Stimulated activated CD8-positive, alpha-beta memory T cell treated with anti-CD3 and anti-CD28 coated beads, Interleukin-7, amount 100 ng/mL, for 4 hours (primary cell): Measurements from ENCODE around the gene PANK1.
A peak's percentile ranks its signal among the peaks of the same experiment; 100 is the strongest.
"Not testable (repeated sequence)": the region's sequence is repeated elsewhere in the genome, so short reads cannot be mapped to it uniquely, and the experiment has no call there.

ENCODE experiments used
- DNase-seq, 2 donors: peaks; one replicate each; pipeline ENCODE4 v3.0.0-alpha.2; 2020; ENCODE audit warnings: low read depth in 2 of 2

The PANK1 gene

DNA sequence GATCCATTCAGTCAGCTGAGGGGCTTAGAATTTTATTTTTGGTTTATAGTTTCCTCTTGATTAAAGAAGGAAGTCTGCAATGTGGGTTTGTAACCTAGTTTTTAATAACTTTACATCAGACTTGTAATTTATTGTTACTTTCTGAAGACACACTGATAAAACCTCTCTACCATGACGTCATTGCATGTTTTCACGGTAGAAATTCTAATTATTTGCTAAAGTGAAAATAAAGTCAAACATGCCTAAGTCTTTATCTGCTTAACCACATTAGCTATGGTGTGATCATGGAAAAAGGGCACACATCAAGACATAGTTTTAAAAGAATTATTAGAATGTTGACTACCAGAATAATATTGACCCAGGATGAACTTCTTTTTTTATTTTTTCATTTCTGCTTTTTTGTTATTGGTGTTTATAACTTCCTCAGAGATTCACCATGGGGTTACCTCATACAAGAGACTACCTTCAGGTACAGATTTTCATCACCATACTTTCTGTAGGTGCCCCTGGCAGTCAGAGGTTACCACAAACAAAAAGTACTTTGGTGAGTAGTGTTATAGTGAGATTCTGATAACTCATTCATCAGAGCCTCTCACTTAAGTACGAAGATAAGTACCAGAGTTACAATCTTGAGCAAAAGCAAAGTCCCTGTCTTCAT is 7.0 kb upstream of the PANK1 start:
- no peak for DNase-seq

GRCh38 chr10:89651205-89651915 is 6.3 kb upstream of the PANK1 start:
- DNase-seq: no peak

DNA sequence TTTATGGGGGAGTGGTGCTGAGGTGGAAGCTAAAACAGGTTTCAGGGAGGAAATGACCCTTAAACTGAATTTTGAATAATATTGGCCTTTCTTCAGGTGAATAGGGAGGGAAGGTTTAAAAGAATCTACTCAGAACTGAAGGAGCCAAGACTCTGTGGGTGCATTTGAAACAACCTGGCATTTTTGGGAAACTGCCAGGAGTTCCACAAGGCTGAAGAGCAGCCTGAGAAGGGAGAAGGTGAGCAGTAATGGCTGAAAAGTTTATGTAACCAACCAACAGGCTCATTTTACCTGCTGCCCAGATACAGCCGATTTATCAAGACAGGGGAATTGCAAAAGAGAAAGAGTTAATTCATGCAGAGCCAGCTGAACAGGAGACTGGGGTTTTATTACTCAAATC is 4.0 kb upstream of the PANK1 start:
- no peak for DNase-seq

DNA sequence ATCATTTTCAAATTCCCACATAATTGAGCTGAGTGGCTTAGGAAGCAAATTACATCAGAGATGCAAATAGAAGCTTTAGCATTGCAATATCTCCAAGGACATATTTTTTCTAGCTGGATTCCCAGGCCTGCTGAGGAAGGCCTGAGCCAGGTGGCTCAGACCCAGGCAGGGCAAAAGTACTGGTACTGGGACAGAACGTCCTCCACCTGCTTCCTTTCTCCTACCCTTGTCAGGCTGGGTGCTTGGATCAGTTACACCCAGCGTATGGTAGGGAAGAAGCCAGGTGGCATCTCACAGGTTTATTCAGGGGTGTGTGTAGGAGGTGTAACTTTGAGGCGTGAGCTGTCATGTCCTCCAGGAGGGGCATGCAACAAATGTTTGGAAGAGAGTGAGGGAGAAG is 3.0 kb upstream of the PANK1 start:
- no peak for DNase-seq

GRCh38 chr10:89646889-89647657 is 2.0 kb upstream of the PANK1 start:
- DNase-seq: no peak

DNA sequence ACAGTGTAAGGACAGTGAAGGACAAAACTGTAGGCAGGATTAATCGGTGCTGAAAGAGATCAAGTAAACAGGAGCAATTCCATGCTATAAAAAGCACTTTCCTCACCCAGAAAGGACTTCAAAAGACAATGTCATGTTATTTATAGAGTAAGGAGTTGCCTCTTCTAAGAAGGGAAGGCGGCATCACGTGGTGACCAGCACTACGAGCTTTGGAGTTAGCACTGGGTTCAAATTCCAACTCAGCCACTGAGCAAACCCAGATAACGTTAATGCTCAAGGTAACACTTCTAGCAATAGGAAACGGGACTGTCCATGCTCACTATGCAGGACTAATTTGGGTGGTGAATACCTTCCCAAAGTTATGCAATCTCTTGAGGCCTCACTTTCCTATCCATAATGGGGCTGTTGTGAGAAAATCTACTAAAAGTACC is 715 bp upstream of the PANK1 start:
- DNase-seq: no peak

DNA sequence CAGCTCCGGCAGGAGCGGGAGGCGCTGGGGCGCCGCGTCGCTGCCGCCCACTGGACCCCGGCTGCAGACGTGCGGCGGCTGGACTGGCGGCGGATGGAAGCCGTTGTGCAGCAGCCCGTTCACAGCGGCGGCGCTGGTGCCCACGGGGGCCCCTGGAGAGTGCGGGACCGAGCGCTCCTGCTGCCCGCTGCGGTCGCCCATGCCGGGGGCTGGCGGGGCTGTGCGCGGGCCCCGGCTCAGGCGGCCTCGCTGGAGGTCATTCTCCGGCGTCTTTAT is 413 bp downstream of the PANK1 start:
- DNase-seq: no peak

- peak; percentile 42 to 54 for DNase-seq
These were observed 991 bp downstream of the PANK1 start for GRCh38 chr10:89643812-89644690.

DNA sequence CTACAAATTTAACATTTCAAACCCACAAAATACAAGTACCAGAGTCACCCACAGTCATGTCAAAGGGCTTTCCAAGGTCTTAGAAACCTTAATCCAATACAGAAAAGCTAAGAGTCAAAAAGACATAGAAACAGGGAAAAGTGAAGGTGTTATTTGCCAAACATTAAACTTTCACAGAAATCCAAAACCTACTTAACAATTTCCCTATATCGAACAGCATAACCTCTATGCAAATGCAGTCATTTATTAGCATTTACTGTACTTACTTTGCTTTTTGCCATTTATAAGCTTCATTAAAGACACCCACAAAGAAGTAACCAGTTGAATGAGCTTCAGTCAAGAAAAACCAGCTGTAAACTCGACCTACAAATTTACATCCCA is 1.6 kb downstream of the PANK1 start:
- no peak for DNase-seq

GRCh38 chr10:89642193-89642592 is 2.8 kb downstream of the PANK1 start:
- no peak for DNase-seq

DNA sequence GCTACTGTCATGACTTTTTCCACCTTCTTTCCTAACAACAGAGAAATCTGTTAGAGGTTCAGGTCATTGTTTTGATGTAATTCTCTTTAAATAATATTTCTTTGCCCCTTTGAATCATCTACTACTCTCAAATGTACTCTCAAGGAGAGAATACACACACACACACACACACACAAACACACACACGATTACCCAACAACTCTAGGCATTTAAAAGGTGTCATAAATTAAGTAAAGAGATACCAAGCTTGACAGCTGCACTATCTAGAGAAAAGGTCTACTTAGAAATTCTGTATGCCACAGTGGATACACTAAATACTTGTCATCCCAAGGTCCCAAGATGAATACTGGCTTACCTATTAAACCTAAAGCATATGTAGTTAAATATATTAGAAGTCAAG is 4.8 kb downstream of the PANK1 start:
- no peak for DNase-seq

- DNase-seq: no peak
These were observed 5.7 kb downstream of the PANK1 start for GRCh38 chr10:89639326-89639725.

- no peak for DNase-seq
These were observed 7.9 kb downstream of the PANK1 start for GRCh38 chr10:89637113-89637512.

- no peak for DNase-seq
These were observed 10.4 kb downstream of the PANK1 start for GRCh38 chr10:89634637-89635036.

DNA sequence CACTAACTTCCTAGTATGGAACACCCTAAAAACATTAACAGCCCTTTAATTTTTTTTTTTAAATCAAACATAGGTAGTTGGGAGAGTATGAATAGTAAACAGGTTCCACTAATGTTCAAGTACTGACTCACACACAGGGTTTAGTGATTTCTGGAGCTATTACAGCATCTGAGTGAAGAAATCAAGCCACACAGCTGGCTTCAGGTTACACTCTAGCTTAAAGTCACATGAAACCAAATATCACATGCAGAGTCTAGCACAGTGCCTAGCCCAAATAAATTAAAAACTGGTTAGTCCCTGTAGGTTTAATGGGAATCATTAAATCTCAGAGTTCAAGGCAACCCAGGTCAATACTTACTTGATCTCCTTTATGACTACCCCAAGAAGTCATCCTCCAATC is 11.6 kb downstream of the PANK1 start:
- no peak for DNase-seq

GRCh38 chr10:89632824-89633223 is 12.2 kb downstream of the PANK1 start:
- DNase-seq: no peak

DNA sequence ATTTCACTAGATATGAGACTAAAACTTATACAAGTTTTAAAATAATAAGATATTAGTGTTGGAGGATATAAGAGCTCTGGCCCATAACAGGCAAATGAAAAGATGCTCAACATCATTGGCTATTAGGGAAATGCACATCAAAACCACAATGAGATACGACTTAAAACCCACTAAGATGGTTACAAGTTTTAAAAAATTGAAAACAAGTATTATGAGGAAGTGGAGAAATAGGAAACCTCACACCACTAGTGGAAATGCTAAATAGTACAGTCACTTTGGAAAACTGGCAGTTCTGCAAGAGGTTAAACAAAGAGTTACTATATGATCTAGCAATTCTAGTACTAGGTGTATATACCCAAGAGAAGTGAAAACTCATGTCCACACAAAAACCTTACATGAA is 17.2 kb downstream of the PANK1 start:
- DNase-seq: no peak

GRCh38 chr10:89625041-89625765 is 19.8 kb downstream of the PANK1 start:
- DNase-seq: no peak

DNA sequence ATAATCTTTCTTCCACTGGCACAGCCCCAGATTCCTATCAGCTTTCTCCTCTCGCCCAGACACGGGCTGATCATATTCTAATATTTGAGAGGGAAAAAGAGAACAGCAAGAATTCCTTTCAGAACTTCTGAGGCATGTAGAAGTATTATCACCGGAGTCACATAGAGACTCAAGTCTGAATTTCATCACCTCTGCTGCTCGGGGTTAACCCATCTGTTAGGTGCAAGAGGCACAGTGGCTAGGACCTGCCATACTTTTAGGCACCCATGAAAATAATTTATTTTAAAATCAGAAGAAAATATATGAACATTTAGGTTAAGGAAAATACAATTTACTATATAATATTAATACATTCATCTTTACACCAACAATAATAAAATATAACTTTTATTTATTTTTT is 21.0 kb downstream of the PANK1 start:
- DNase-seq: no peak

GRCh38 chr10:89622151-89622550 is 22.9 kb downstream of the PANK1 start:
- DNase-seq: no peak

DNA sequence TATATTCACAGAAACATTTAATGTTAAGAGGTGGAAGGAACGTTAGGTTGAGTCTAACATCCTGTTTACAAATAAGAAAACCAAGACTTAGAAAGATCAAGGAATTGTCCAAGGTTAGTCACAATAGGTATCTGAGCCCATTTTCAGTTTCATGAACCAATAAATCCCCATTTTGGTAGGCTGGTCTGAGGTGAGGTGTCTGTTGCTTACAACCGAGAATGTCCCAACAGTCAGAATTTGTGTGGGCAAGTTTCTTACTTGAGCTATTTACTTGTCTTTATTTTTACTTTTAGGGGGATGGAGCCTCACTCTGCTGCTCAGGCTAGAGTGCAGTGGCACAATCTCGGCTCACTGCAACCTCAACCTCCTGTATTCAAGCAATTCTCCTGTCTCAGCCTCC is 23.6 kb downstream of the PANK1 start:
- DNase-seq: no peak

DNA sequence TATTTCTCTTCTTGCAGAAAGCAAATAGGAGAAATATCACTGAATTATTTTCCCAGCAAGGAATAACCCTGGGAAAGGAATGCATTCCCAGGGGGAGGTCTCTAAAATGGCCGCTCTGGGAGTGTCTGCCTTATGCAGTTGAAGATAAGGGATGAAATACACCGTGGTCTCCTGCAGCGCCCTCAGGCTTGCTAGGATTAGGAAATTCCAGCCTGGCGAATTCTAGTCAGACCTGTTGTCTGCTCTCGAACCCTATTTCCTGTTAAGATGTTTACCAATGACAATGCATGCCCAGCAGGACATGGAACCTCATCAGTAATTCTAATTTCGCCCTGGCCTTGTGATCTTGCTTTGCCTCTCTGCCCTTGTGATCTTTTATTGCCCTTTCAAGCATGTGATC is 24.7 kb downstream of the PANK1 start:
- not testable (repeated sequence) for DNase-seq
